Upper lobe of left lung (tissue), 4 donors: ENCODE measurements around the gene GRB7.

Experiments
- EP300 ChIP-seq, 4 donors: sonication (generic); formaldehyde crosslinking; IDR thresholded peaks; one replicate each; pipeline ENCODE4 v1.5.1; 2017; ENCODE audit warnings: antibody characterized with exemption in 4 of 4, control low read depth in 2 of 4
- POLR2A ChIP-seq, 4 donors: fragments of 450-650 bp; IDR thresholded peaks; one replicate each; pipeline ENCODE4 v1.5.1; 2016 to 2017; ENCODE audit warnings: antibody characterized with exemption in 4 of 4, mild to moderate bottlenecking in 2 of 4
- TF ChIP-seq, protein P1 (sequence below), 6 experiments: fragments of 450-650 bp in 4 of 6; fragments of 200-600 bp in 2 of 6; sonication (generic) in 2 of 6; IDR thresholded peaks; one replicate each; pipeline ENCODE4 v1.5.1; 2016 to 2019; ENCODE audit warnings: antibody characterized with exemption in 6 of 6

DNA sequence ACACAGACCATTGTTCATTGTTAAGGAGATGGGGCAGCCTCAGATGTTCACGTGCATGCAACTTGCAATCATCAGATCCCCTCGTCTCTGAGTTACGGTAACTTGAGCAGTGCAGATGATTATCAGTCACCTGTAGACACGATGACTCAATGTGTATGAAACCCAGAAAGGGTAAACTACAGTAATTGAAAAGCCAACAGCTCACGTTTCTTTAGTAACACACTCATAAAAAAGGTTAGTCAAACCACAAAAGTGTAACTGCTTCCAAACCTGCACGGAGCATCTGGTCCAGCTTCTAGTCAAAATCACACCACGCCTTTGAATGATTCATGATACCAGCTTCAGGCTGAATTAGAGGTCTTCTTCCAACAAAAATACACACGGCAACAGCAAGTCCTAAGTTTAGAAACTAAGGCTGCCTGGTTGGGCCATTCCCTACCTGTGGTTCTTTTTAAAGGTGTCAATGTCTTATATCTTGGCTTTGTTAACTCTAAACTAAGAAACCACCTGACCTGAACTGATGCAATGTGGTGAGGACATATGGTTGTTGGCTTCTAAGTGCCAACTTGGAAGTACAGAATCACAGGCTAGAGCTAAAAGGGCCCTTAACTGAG lies 32.3 kb downstream of the GRB7 start:
- TF ChIP-seq, protein P1, sequence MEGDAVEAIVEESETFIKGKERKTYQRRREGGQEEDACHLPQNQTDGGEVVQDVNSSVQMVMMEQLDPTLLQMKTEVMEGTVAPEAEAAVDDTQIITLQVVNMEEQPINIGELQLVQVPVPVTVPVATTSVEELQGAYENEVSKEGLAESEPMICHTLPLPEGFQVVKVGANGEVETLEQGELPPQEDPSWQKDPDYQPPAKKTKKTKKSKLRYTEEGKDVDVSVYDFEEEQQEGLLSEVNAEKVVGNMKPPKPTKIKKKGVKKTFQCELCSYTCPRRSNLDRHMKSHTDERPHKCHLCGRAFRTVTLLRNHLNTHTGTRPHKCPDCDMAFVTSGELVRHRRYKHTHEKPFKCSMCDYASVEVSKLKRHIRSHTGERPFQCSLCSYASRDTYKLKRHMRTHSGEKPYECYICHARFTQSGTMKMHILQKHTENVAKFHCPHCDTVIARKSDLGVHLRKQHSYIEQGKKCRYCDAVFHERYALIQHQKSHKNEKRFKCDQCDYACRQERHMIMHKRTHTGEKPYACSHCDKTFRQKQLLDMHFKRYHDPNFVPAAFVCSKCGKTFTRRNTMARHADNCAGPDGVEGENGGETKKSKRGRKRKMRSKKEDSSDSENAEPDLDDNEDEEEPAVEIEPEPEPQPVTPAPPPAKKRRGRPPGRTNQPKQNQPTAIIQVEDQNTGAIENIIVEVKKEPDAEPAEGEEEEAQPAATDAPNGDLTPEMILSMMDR (IDR thresholded peaks at IDR 0.05) = no peak
- TF ChIP-seq POLR2A (IDR thresholded peaks at IDR 0.05) (no peak), EP300 (IDR thresholded peaks at IDR 0.05) (no peak)
